ENCODE results near the gene SAXO2.

DNA sequence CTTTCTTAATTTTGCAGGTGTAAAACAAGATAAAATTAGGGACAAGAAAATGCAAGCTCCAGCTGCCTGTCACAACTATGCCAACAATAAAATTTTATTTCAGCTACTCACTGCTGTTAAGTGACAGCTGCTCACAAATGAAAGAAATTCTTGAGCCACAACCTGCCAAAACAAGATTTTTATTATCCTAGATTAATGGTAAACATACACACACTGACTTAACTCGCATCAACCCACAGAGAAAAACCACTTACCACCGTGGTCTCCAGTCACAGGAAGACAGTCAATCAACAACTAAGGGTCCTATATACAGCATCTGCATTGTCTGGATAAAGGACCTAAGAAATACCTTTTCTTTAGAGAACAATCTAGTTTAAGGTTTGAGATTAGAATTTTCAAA is 31.4 kb upstream of the SAXO2 start:
- TF ChIP-seq EZH2 (IDR thresholded peaks at IDR 0.05; ENCODE audit: low read length, missing control alignments) = no peak
- TF ChIP-seq, protein P1, sequence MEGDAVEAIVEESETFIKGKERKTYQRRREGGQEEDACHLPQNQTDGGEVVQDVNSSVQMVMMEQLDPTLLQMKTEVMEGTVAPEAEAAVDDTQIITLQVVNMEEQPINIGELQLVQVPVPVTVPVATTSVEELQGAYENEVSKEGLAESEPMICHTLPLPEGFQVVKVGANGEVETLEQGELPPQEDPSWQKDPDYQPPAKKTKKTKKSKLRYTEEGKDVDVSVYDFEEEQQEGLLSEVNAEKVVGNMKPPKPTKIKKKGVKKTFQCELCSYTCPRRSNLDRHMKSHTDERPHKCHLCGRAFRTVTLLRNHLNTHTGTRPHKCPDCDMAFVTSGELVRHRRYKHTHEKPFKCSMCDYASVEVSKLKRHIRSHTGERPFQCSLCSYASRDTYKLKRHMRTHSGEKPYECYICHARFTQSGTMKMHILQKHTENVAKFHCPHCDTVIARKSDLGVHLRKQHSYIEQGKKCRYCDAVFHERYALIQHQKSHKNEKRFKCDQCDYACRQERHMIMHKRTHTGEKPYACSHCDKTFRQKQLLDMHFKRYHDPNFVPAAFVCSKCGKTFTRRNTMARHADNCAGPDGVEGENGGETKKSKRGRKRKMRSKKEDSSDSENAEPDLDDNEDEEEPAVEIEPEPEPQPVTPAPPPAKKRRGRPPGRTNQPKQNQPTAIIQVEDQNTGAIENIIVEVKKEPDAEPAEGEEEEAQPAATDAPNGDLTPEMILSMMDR (conservative IDR thresholded peaks at IDR 0.05 in 1 of 2, IDR thresholded peaks at IDR 0.05 in 1 of 2; ENCODE audit: low read depth in 1 of 2, low read length in 2 of 2) = no peak

Measured in fibroblast of lung (primary cell).